Neural progenitor cell (in vitro differentiated cells): ENCODE results near the gene SPAG6.

ENCODE experiments used
- EZH2 ChIP-seq: fragments of 200-600 bp; sonication (generic); IDR thresholded peaks from 2 replicates; pipeline ENCODE4 v1.6.1; 2017; ENCODE audit warnings: antibody characterized with exemption, mild to moderate bottlenecking, moderate library complexity
- EZH2phosphoT487 ChIP-seq: fragments of 200-600 bp; sonication (generic); IDR thresholded peaks from 2 replicates; pipeline ENCODE4 v1.6.1; 2017; ENCODE audit warnings: antibody characterized with exemption
- TF ChIP-seq, protein P1 (sequence below): fragments of 200-600 bp; sonication (generic); IDR thresholded peaks from 2 replicates; pipeline ENCODE4 v1.5.1; 2017; ENCODE audit warnings: antibody characterized with exemption, mild to moderate bottlenecking

DNA sequence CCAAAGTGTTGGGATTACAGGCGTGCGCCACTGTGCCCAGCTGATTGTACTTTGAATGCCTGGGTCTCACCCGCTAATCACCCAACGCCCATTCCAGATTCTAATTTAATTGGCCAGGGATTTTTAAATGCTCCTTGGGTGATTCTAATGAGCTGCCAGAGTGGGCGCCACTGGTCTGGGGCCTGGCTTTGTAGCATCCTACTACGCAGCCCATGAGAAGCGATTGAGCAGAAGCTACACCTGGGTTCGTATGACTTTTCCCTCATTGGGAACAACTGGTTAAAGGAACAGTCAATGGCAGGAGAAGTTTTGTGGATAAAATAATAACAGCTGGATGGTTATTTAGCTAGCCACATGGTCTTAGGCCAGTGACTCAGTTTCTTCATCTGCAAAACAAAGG lies 108.0 kb downstream of the SPAG6 start:
- TF ChIP-seq, protein P1, sequence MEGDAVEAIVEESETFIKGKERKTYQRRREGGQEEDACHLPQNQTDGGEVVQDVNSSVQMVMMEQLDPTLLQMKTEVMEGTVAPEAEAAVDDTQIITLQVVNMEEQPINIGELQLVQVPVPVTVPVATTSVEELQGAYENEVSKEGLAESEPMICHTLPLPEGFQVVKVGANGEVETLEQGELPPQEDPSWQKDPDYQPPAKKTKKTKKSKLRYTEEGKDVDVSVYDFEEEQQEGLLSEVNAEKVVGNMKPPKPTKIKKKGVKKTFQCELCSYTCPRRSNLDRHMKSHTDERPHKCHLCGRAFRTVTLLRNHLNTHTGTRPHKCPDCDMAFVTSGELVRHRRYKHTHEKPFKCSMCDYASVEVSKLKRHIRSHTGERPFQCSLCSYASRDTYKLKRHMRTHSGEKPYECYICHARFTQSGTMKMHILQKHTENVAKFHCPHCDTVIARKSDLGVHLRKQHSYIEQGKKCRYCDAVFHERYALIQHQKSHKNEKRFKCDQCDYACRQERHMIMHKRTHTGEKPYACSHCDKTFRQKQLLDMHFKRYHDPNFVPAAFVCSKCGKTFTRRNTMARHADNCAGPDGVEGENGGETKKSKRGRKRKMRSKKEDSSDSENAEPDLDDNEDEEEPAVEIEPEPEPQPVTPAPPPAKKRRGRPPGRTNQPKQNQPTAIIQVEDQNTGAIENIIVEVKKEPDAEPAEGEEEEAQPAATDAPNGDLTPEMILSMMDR, result no peak
- no peak for TF ChIP-seq EZH2
- TF ChIP-seq EZH2phosphoT487, result no peak
